Measurements from ENCODE around the gene VPS51.

DNA sequence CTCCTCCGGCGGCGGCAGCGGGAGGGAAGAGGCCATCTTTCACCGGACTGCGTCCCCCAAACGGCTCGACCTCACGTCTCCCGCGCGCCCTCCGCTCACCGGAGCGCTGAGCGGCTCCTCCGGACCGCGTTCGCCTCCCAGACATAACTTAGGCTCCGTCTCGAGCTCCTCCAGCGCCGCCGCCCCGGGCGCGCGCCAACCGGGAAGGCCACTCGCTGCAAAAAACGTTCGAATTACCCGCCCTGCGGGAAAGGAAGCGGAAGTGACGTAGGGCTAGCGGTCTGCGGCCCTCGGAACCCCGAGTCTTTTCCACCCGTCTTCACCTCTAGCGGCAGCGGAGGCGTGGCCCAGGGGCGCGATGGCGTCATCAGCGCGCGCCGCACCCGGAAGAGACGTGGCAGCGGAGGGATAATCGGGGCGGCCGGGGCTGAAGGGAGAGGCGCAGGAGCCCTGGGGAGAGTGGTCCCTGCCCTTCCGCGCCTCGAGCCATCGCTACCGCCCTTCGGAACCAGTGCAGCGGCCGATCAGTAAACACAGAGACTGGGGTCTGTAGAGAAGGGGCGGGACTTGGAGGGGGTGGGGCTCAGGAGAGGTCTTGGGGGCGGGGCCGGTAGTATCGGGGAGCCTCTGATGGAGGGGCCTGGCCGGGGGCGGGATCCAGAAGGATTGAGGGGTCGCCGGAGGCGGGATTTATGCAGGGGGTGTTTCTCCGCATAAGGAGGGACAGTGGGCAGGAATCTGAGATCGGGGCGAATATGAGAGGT is 12.0 kb upstream of the VPS51 start, which contains the start of the genes CDCA5 and ZFPL1:
- TF ChIP-seq, protein P1, sequence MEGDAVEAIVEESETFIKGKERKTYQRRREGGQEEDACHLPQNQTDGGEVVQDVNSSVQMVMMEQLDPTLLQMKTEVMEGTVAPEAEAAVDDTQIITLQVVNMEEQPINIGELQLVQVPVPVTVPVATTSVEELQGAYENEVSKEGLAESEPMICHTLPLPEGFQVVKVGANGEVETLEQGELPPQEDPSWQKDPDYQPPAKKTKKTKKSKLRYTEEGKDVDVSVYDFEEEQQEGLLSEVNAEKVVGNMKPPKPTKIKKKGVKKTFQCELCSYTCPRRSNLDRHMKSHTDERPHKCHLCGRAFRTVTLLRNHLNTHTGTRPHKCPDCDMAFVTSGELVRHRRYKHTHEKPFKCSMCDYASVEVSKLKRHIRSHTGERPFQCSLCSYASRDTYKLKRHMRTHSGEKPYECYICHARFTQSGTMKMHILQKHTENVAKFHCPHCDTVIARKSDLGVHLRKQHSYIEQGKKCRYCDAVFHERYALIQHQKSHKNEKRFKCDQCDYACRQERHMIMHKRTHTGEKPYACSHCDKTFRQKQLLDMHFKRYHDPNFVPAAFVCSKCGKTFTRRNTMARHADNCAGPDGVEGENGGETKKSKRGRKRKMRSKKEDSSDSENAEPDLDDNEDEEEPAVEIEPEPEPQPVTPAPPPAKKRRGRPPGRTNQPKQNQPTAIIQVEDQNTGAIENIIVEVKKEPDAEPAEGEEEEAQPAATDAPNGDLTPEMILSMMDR (IDR thresholded peaks at IDR 0.05) = no peak
- TF ChIP-seq ZFX (IDR thresholded peaks at IDR 0.05; ENCODE audit: borderline replicate concordance) = no peak
